Glomerular visceral epithelial cell (primary cell): Measurements from ENCODE around the gene HRH4.

ENCODE experiments used
- DNase-seq: peaks from one replicate; pipeline ENCODE4 v3.0.0-alpha.2; 2016; ENCODE audit errors: extremely low spot score

The HRH4 gene

DNA sequence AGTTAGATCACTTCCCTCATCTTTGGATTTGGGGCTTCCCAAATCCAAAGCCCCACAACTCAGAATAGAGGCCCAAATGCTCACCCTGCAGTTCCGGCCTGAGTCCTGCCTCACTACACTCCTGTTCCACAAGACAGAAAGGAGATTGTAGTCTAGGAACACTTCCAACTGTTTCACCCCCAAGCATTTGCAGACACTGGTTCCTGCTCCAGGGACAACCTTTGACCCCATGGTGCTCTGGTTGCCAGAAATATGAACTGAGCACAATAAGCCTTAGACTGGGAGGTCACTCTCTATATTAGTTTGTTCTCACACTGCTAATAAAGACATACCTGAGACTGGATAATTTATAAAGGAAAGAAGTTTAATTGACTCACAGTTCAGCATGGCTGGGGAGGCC, 49.0 kb downstream of the HRH4 start:
- no peak for DNase-seq

DNA sequence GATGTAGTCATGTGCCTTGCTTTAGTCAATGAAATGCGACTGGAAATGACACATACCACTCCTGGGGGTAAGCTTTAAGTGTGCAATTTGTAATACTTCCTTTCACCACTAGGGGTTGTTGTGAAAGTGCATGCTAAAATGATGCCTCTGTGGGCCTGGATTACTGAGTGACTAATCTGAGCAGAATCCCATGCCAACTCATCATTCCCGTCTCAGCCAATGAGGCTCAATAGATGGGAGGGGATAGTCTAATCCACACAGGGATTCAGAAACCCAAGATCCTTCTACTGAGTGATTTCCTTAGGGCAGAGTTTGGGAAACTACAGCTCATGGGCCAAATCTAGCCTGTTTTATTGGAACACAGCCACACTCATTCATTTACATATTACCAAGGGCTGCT, 54.0 kb downstream of the HRH4 start:
- peak; percentile 57 for DNase-seq

DNA sequence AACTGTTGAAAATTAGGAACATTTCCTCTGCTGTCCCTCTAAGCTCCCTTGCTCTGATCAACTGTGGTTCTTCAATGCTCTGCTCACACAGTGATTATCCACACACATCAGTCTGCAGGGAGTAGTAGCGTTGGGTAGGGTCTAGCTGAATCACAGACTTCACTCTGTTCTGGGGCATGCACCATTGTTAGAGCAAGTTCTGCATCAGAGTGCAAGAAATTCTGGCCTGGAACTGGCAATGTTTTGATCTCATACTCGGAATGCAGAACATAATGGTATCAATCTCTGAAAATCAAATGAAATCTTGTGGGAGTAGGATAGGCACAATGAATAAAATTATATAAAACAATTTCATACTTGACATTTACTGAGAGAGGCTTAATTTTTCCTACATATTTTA, 55.3 kb downstream of the HRH4 start:
- DNase-seq, result no peak

DNA sequence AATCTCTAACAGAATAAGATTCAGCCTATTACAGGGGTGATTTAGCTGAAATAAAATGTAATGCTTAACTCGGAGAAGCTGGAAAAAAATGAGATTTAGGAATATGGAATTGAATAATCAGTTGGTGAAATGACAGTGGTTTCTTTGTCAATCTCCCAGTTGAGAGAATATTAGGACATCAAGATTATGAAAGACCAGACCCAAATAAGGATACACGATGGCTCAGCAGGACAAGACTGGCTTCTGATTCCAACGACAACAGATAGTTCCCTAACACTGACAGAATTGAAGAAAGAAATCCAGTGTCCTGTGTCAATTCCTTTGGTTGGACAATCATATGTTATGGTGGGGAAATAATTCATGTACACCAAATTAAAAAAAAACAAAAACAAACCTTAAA, 55.8 kb downstream of the HRH4 start:
- DNase-seq, result no peak

DNA sequence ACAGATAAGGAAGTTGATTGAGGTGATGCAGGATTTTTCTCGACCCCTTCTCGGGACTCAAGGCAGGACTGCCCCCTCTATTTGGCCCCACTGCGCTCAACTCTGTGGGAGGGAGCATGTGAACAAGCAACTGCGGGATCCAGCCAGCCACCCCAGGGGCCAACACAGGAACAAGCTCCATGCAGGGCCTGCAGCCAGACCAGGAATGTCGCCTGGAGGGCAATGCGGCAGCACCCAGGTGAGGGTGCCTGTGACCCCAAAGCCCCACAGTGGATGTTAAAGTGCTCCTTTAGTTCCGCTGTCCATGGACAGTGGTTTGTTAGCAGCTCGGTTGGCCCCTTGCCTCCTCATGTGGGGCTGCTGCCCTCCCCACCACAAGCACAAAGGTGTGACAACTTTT, 57.1 kb downstream of the HRH4 start:
- no peak for DNase-seq

DNA sequence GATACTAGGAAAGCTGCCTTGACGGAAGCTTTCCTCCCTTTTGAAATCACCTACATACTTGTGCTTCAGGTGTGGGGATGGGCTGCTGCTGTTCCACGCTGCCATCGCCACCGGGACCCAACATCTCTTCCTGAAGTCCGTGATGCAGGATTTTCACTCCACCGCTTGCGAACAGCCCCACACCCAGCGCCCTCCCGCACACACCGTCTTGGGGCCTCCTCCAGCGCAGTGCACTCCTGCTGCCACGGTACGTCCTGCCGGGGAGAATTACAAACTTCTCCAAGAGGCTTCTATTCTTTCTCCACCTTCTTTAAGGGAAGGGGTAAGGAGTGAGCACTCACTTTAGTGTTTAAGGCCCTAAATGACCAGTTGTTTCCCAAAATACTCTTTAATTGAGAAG, 58.2 kb downstream of the HRH4 start:
- DNase-seq, result no peak
